ENCODE data around the gene CCDC127.

CCDC127 gene

GRCh38 chr5:189976-190365, 28.0 kb downstream of the CCDC127 start:
- peaks cover 18% of the 10 kb centered on the region for H3K27me3 ChIP-seq (replicated peaks)
- no peak overlapping the region for H3K27ac ChIP-seq
- in situ Hi-C loops (cut with HindIII; ENCODE audit: low pct_ligation_motif_present, low sequenced_read_pairs): no loop called here
- H3K36me3 ChIP-seq (replicated peaks): no peaks in the 10 kb centered on the region
- TF ChIP-seq CTCF (IDR thresholded peaks at IDR 0.05; ENCODE audit: low read depth, low read length, missing control alignments): no peak
- no peak overlapping the region for H3K4me3 ChIP-seq (ENCODE audit: low read depth, low read length)
- no peak for DNase-seq

- peaks cover 18% of the 10 kb centered on the region for H3K27me3 ChIP-seq (replicated peaks)
- H3K36me3 ChIP-seq (replicated peaks): no peaks in the 10 kb centered on the region
- DNase-seq: no peak
- TF ChIP-seq CTCF (IDR thresholded peaks at IDR 0.05; ENCODE audit: low read depth, low read length, missing control alignments): no peak
- no peak overlapping the region for H3K4me3 ChIP-seq (ENCODE audit: low read depth, low read length)
- in situ Hi-C loops (cut with HindIII; ENCODE audit: low pct_ligation_motif_present, low sequenced_read_pairs): no loop called here
- no peak overlapping the region for H3K27ac ChIP-seq
Measured at GRCh38 chr5:189486-189885, 28.5 kb downstream of the CCDC127 start.

GRCh38 chr5:188488-189481, 29.2 kb downstream of the CCDC127 start:
- TF ChIP-seq CTCF (IDR thresholded peaks at IDR 0.05; ENCODE audit: low read depth, low read length, missing control alignments): peak; percentile 96
- H3K27me3 ChIP-seq (replicated peaks): peaks cover 18% of the 10 kb centered on the region
- no peak overlapping the region for H3K27ac ChIP-seq
- H3K4me3 ChIP-seq (ENCODE audit: low read depth, low read length): no peak overlapping the region
- H3K36me3 ChIP-seq (replicated peaks): no peaks in the 10 kb centered on the region
- DNase-seq: peak; percentile 78
- in situ Hi-C loops (cut with HindIII; ENCODE audit: low pct_ligation_motif_present, low sequenced_read_pairs): no loop called here

GRCh38 chr5:187617-188451, 30.1 kb downstream of the CCDC127 start:
- Histone ChIP-seq H3K36me3 (replicated peaks) (no peaks in the 10 kb centered on the region), H3K27ac (no peak overlapping the region), H3K27me3 (replicated peaks) (peaks cover 18% of the 10 kb centered on the region), H3K4me3 (ENCODE audit: low read depth, low read length) (no peak overlapping the region)
- DNase-seq: no peak
- no peak for TF ChIP-seq CTCF (IDR thresholded peaks at IDR 0.05; ENCODE audit: low read depth, low read length, missing control alignments)
- in situ Hi-C loops (cut with HindIII; ENCODE audit: low pct_ligation_motif_present, low sequenced_read_pairs): no loop called here

GRCh38 chr5:187042-187431, 30.9 kb downstream of the CCDC127 start:
- in situ Hi-C loops (cut with HindIII; ENCODE audit: low pct_ligation_motif_present, low sequenced_read_pairs): no loop called here
- H3K27me3 ChIP-seq (replicated peaks): peaks cover 15% of the 10 kb centered on the region
- no peaks in the 10 kb centered on the region for H3K36me3 ChIP-seq (replicated peaks)
- H3K27ac ChIP-seq: no peak overlapping the region
- H3K4me3 ChIP-seq (ENCODE audit: low read depth, low read length): no peak overlapping the region
- no peak for TF ChIP-seq CTCF (IDR thresholded peaks at IDR 0.05; ENCODE audit: low read depth, low read length, missing control alignments)
- no peak for DNase-seq

All from brain microvascular endothelial cell (primary cell).